ENCODE measurements around the gene AZIN2.

DNA sequence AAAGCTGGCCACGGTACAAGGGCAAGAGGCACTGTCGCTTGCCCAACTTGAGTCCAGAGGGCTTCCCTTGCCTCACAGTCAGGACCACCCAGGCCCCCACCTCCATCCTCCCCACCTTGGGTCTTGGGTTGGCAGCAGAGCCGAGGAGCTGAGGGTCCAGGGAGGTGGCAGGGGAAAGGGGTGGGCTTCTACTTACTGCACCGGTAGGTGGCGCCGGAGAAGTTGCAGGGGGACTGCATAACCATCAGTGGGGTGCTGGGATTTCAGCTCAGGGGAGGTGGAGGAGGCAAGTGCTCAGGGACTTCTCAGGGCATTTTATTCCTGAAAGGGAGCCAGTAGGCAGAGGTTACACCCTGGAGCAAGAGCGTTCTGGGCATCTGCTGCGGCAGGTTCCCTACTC, 56.8 kb downstream of the AZIN2 start:
- TF ChIP-seq, protein P1, sequence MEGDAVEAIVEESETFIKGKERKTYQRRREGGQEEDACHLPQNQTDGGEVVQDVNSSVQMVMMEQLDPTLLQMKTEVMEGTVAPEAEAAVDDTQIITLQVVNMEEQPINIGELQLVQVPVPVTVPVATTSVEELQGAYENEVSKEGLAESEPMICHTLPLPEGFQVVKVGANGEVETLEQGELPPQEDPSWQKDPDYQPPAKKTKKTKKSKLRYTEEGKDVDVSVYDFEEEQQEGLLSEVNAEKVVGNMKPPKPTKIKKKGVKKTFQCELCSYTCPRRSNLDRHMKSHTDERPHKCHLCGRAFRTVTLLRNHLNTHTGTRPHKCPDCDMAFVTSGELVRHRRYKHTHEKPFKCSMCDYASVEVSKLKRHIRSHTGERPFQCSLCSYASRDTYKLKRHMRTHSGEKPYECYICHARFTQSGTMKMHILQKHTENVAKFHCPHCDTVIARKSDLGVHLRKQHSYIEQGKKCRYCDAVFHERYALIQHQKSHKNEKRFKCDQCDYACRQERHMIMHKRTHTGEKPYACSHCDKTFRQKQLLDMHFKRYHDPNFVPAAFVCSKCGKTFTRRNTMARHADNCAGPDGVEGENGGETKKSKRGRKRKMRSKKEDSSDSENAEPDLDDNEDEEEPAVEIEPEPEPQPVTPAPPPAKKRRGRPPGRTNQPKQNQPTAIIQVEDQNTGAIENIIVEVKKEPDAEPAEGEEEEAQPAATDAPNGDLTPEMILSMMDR (IDR thresholded peaks at IDR 0.05; ENCODE audit: borderline replicate concordance, extremely low read depth, low read length, poor library complexity, severe bottlenecking) = peak; percentile 52
- no peak for TF ChIP-seq EZH2 (IDR thresholded peaks at IDR 0.05; ENCODE audit: borderline replicate concordance, low read depth, low read length, severe bottlenecking)
